ENCODE measurements around the gene HCK. TPM values are rescaled to one million over a fixed set of nuclear protein-coding genes. Genes with fewer than 3 reads are reported as not detected.

Gene HCK
- total and polyA plus RNA-seq, 7 experiments from 2014 or later, result 0.09 to 129 (median 1.4) TPM

GRCh38 chr20:32144898-32145662, 93.0 kb downstream of the HCK start:
- Histone ChIP-seq H3K27me3 (ENCODE audit: control insufficient read depth in 2 of 2, insufficient read depth in 2 of 2, low read length in 2 of 2) (no peaks in the 10 kb centered on the region), H3K4me3 (ENCODE audit: low read length) (no peak overlapping the region), H3K4me1 (ENCODE audit: control insufficient read depth in 2 of 2, insufficient read depth in 2 of 2, low read length in 2 of 2) (no peaks in the 10 kb centered on the region), H3K27ac (ENCODE audit: low read depth, low read length) (no peak overlapping the region), H3K36me3 (ENCODE audit: control insufficient read depth in 2 of 3, insufficient read depth in 3 of 3, low read length in 3 of 3) (peaks cover 8 to 84% (median 36%) of the 10 kb centered on the region in 3 experiments), H3K9me3 (ENCODE audit: control insufficient read depth in 2 of 3, low read length in 3 of 3) (no peaks in the 10 kb centered on the region)
- Mint-ChIP-seq H3K36me3 (peaks cover 10 to 78% (median 35%) of the 10 kb centered on the region in 5 donors), H3K9me3 (peaks cover 0 to 1% (median 0%) of the 10 kb centered on the region in 11 donors), H3K4me1 (no peaks in the 10 kb centered on the region), H3K27ac (peak overlapping the region in 3 of 9 donors; percentile 7 to 65 (median 32)), H3K27me3 (no peaks in the 10 kb centered on the region), H3K4me3 (no peak overlapping the region)
- POLR2A ChIA-PET, result no interaction called here
- CTCF ChIA-PET, result no interaction called here
- ATAC-seq (no peak), DNase-seq (no peak)
- intact Hi-C loops (cut with micrococcal nuclease), result no loop called here

GRCh38 chr20:32149566-32150170, 97.6 kb downstream of the HCK start:
- H3K36me3 Mint-ChIP-seq, result peaks cover 13 to 59% (median 14%) of the 10 kb centered on the region in 5 donors
- CTCF ChIA-PET, result no interaction called here
- no peaks in the 10 kb centered on the region for H3K27me3 Mint-ChIP-seq
- POLR2A ChIA-PET, result no interaction called here
- H3K9me3 Mint-ChIP-seq, result no peaks in the 10 kb centered on the region
- intact Hi-C loops (cut with micrococcal nuclease), result no loop called here
- Histone ChIP-seq H3K4me3 (ENCODE audit: low read length) (no peak overlapping the region), H3K9me3 (ENCODE audit: control insufficient read depth in 2 of 3, low read length in 3 of 3) (no peaks in the 10 kb centered on the region), H3K4me1 (ENCODE audit: control insufficient read depth in 2 of 2, insufficient read depth in 2 of 2, low read length in 2 of 2) (no peaks in the 10 kb centered on the region), H3K36me3 (ENCODE audit: control insufficient read depth in 2 of 3, insufficient read depth in 3 of 3, low read length in 3 of 3) (peaks cover 0 to 80% (median 18%) of the 10 kb centered on the region in 3 experiments), H3K27me3 (ENCODE audit: control insufficient read depth in 2 of 2, insufficient read depth in 2 of 2, low read length in 2 of 2) (no peaks in the 10 kb centered on the region), H3K27ac (ENCODE audit: low read depth, low read length) (no peak overlapping the region)
- DNase-seq (no peak), ATAC-seq (no peak)
- no peaks in the 10 kb centered on the region for H3K4me1 Mint-ChIP-seq
- no peak overlapping the region for H3K27ac Mint-ChIP-seq
- no peak overlapping the region for H3K4me3 Mint-ChIP-seq

GRCh38 chr20:32150291-32150848, 98.3 kb downstream of the HCK start:
- peaks cover 11 to 52% (median 13%) of the 10 kb centered on the region in 5 donors for H3K36me3 Mint-ChIP-seq
- no peak overlapping the region for H3K4me3 Mint-ChIP-seq
- Histone ChIP-seq H3K36me3 (ENCODE audit: control insufficient read depth in 2 of 3, insufficient read depth in 3 of 3, low read length in 3 of 3) (peaks cover 0 to 80% (median 11%) of the 10 kb centered on the region in 3 experiments), H3K4me1 (ENCODE audit: control insufficient read depth in 2 of 2, insufficient read depth in 2 of 2, low read length in 2 of 2) (no peaks in the 10 kb centered on the region), H3K27ac (ENCODE audit: low read depth, low read length) (no peak overlapping the region), H3K9me3 (ENCODE audit: control insufficient read depth in 2 of 3, low read length in 3 of 3) (no peaks in the 10 kb centered on the region), H3K4me3 (ENCODE audit: low read length) (no peak overlapping the region), H3K27me3 (ENCODE audit: control insufficient read depth in 2 of 2, insufficient read depth in 2 of 2, low read length in 2 of 2) (no peaks in the 10 kb centered on the region)
- ATAC-seq (no peak), DNase-seq (no peak)
- intact Hi-C loops (cut with micrococcal nuclease), result no loop called here
- peak overlapping the region in 1 of 9 donors; percentile 75 for H3K27ac Mint-ChIP-seq
- ChIA-PET CTCF (no interaction called here), POLR2A (no interaction called here)
- H3K4me1 Mint-ChIP-seq, result peaks cover 0 to 4% (median 0%) of the 10 kb centered on the region in 7 donors
- no peaks in the 10 kb centered on the region for H3K27me3 Mint-ChIP-seq
- H3K9me3 Mint-ChIP-seq, result no peaks in the 10 kb centered on the region

Other genes starting within 250 kb of the HCK start
- gene MYLK2, start 232.9 kb upstream of the HCK start, total RNA-seq, result under 1 TPM in 1 of 5 experiments, not detected in 4; 0.58 TPM
- not detected for gene MYLK2, start 232.9 kb upstream of the HCK start, polyA plus RNA-seq
- not detected for gene FOXS1, start 206.6 kb upstream of the HCK start, total RNA-seq
- not detected for gene FOXS1, start 206.6 kb upstream of the HCK start, polyA plus RNA-seq
- gene DUSP15, start 181.7 kb upstream of the HCK start, total RNA-seq, result not detected
- gene DUSP15, start 181.7 kb upstream of the HCK start, polyA plus RNA-seq, result not detected
- gene TTLL9, start 181.6 kb upstream of the HCK start, total RNA-seq, result not detected
- gene TTLL9, start 181.6 kb upstream of the HCK start, polyA plus RNA-seq, result not detected
- 10 to 100 TPM in 3 of 5 experiments, 1 to 10 TPM in 2; 7.5 to 13.6 (median 11.4) TPM for gene PDRG1, start 100.2 kb upstream of the HCK start, total RNA-seq
- gene PDRG1, start 100.2 kb upstream of the HCK start, polyA plus RNA-seq, result 10 to 100 TPM; 13.8 to 25.0 TPM
- gene XKR7, start 84.1 kb upstream of the HCK start, total RNA-seq, result under 1 TPM in 1 of 5 experiments, not detected in 4; 0.05 TPM
- not detected for gene XKR7, start 84.1 kb upstream of the HCK start, polyA plus RNA-seq
- not detected for gene CCM2L, start 41.8 kb upstream of the HCK start, total RNA-seq
- gene CCM2L, start 41.8 kb upstream of the HCK start, polyA plus RNA-seq, result not detected
- gene TM9SF4, start 57.5 kb downstream of the HCK start, total RNA-seq, result 10 to 100 TPM; 35.2 to 61.0 (median 41.5) TPM
- 10 to 100 TPM; 31.2 to 48.0 TPM for gene TM9SF4, start 57.5 kb downstream of the HCK start, polyA plus RNA-seq
- 10 to 100 TPM; 15.6 to 30.1 (median 17.6) TPM for gene PLAGL2, start 155.5 kb downstream of the HCK start, total RNA-seq
- 1 to 10 TPM; 3.1 to 5.1 TPM for gene PLAGL2, start 155.5 kb downstream of the HCK start, polyA plus RNA-seq
- gene POFUT1, start 155.6 kb downstream of the HCK start, total RNA-seq, result 10 to 100 TPM; 12.5 to 32.2 (median 19.7) TPM
- gene POFUT1, start 155.6 kb downstream of the HCK start, polyA plus RNA-seq, result 10 to 100 TPM; 16.8 to 18.0 TPM
- gene KIF3B, start 225.4 kb downstream of the HCK start, total RNA-seq, result 10 to 100 TPM in 4 of 5 experiments, 1 to 10 TPM in 1; 9.3 to 19.5 (median 11.5) TPM
- gene KIF3B, start 225.4 kb downstream of the HCK start, polyA plus RNA-seq, result 1 to 10 TPM; 1.5 to 2.7 TPM